ENCODE data around the gene TMEM123.

TMEM123 gene

DNA sequence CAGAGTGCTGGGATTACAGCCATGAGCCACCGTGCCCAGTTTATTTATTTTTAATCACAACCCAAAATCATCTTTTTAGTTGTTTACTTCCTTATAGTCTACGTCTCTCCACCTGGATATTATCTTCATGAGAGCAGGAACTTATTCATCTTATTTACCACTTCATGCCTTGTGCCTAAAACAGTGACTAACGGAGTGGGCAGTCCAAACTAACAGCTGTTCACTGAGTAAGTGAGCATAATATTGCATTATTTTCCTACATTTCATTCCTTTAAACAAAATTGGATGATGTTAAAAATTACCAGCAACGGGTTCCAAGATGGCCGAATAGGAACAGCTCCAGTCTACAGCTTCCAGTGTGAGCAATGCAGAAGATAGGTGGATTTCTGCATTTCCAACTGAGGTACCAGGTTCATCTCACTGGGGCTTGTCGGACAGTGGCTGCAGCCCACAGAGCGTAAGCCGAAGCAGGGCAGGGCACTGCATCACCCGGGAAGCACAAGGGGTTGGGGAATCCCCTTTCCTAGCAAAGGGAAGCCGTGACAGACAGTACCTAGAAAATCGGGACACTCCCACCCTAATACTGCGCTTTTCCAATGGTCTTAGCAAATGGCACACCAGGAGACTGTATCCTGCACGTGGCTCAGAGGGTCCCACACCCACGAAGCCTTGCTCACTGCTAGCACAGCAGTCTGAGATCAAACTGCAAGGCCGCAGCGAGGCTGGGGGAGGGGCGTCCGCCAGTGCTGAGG lies 14.1 kb downstream of the TMEM123 start:
- peaks cover 95% of the 10 kb centered on the region for H3K79me2 ChIP-seq (ENCODE audit: insufficient read depth, low read length)
- no peaks in the 10 kb centered on the region for H4K20me1 ChIP-seq (ENCODE audit: low read depth, low read length)
- H3K9me2 ChIP-seq (replicated peaks; ENCODE audit: insufficient read depth, low read length), result no peaks in the 10 kb centered on the region
- H2AFZ ChIP-seq (ENCODE audit: low read depth, low read length, severe bottlenecking), result no peak overlapping the region
- peaks cover 41% of the 10 kb centered on the region for H3K36me3 ChIP-seq (ENCODE audit: low read length)
- TF ChIP-seq, protein P1, sequence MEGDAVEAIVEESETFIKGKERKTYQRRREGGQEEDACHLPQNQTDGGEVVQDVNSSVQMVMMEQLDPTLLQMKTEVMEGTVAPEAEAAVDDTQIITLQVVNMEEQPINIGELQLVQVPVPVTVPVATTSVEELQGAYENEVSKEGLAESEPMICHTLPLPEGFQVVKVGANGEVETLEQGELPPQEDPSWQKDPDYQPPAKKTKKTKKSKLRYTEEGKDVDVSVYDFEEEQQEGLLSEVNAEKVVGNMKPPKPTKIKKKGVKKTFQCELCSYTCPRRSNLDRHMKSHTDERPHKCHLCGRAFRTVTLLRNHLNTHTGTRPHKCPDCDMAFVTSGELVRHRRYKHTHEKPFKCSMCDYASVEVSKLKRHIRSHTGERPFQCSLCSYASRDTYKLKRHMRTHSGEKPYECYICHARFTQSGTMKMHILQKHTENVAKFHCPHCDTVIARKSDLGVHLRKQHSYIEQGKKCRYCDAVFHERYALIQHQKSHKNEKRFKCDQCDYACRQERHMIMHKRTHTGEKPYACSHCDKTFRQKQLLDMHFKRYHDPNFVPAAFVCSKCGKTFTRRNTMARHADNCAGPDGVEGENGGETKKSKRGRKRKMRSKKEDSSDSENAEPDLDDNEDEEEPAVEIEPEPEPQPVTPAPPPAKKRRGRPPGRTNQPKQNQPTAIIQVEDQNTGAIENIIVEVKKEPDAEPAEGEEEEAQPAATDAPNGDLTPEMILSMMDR (IDR thresholded peaks at IDR 0.05; ENCODE audit: insufficient read depth, low read length, poor library complexity, severe bottlenecking), result no peak
- no peak for TF ChIP-seq EZH2phosphoT487 (conservative IDR thresholded peaks at IDR 0.05; ENCODE audit: low read length)
- H3K27ac ChIP-seq (ENCODE audit: low read depth, low read length), result no peak overlapping the region
- no peaks in the 10 kb centered on the region for H3K27me3 ChIP-seq (ENCODE audit: low read length)
- peaks cover 6% of the 10 kb centered on the region; the same call in 1 of the 2 replicates for H3K9me3 ChIP-seq (ENCODE audit: insufficient read depth, low read length)
- peaks cover 6% of the 10 kb centered on the region; the same call in 1 of the 2 replicates for H3F3A ChIP-seq (ENCODE audit: insufficient read depth)
- H3K4me2 ChIP-seq (ENCODE audit: low read depth, low read length, poor library complexity, severe bottlenecking), result no peak overlapping the region
- H3K4me3 ChIP-seq (ENCODE audit: insufficient read depth, low read length, poor library complexity, severe bottlenecking), result no peak overlapping the region
- no peak overlapping the region for H3K9ac ChIP-seq (ENCODE audit: low read length)

DNA sequence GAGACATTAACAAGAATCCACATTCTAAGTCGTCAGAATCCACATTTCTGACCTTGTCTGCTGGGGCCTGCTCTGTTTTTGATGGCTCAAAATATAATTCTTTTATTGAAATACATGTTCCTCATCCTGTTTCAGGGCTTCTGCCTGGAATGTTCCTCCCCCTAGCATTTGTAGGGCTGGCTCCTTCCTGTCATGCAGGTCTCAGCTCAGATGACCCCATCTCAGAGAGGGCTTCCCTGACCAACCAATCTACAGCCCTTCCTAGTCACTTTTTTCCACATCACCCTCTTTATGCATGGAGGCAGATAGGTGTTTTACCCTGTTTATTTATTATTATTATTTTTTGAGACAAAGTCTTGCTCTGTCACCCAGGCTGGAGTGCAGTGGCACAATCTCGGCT lies 14.8 kb downstream of the TMEM123 start:
- H4K20me1 ChIP-seq (ENCODE audit: low read depth, low read length), result no peaks in the 10 kb centered on the region
- peaks cover 6% of the 10 kb centered on the region; the same call in 1 of the 2 replicates for H3F3A ChIP-seq (ENCODE audit: insufficient read depth)
- TF ChIP-seq, protein P1 (IDR thresholded peaks at IDR 0.05; ENCODE audit: insufficient read depth, low read length, poor library complexity, severe bottlenecking), result no peak
- TF ChIP-seq EZH2phosphoT487 (conservative IDR thresholded peaks at IDR 0.05; ENCODE audit: low read length), result no peak
- no peaks in the 10 kb centered on the region for H3K9me2 ChIP-seq (replicated peaks; ENCODE audit: insufficient read depth, low read length)
- H3K27ac ChIP-seq (ENCODE audit: low read depth, low read length), result no peak overlapping the region
- peaks cover 14% of the 10 kb centered on the region; the same call in 1 of the 2 replicates for H3K9me3 ChIP-seq (ENCODE audit: insufficient read depth, low read length)
- no peak overlapping the region for H3K9ac ChIP-seq (ENCODE audit: low read length)
- peaks cover 96% of the 10 kb centered on the region for H3K79me2 ChIP-seq (ENCODE audit: insufficient read depth, low read length)
- H3K4me2 ChIP-seq (ENCODE audit: low read depth, low read length, poor library complexity, severe bottlenecking), result no peak overlapping the region
- H3K36me3 ChIP-seq (ENCODE audit: low read length), result peaks cover 49% of the 10 kb centered on the region
- H3K27me3 ChIP-seq (ENCODE audit: low read length), result no peaks in the 10 kb centered on the region
- H3K4me3 ChIP-seq (ENCODE audit: insufficient read depth, low read length, poor library complexity, severe bottlenecking), result no peak overlapping the region
- no peak overlapping the region for H2AFZ ChIP-seq (ENCODE audit: low read depth, low read length, severe bottlenecking)

DNA sequence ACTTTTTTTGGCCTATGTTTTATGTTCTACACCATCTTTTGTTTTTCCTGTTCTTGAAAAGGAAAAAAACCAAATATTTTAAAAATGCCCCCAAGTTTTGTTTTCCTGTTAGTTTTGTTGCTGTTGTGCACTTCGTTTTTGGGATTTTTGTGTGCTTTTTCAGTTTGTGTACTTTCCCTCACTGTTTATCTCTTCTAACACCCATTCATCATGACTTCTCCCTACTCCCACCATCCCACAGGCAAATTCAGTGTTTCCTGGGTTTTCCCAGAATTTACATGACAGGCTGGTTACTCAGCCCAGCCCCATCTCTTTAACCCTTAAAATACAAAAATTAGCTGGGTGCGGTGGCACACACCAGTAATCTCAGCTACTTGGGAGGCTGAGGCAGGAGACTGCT lies 15.6 kb downstream of the TMEM123 start:
- no peak overlapping the region for H3K4me3 ChIP-seq (ENCODE audit: insufficient read depth, low read length, poor library complexity, severe bottlenecking)

More for the DNA sequence above, 15.6 kb downstream of the TMEM123 start:
- Histone ChIP-seq H3K9me3 (ENCODE audit: insufficient read depth, low read length) (peaks cover 18% of the 10 kb centered on the region; the same call in 1 of the 2 replicates), H3K79me2 (ENCODE audit: insufficient read depth, low read length) (peaks cover 97% of the 10 kb centered on the region), H4K20me1 (ENCODE audit: low read depth, low read length) (no peaks in the 10 kb centered on the region), H3F3A (ENCODE audit: insufficient read depth) (peaks cover 7% of the 10 kb centered on the region; the same call in 1 of the 2 replicates), H3K4me2 (ENCODE audit: low read depth, low read length, poor library complexity, severe bottlenecking) (no peak overlapping the region), H3K27ac (ENCODE audit: low read depth, low read length) (no peak overlapping the region), H3K27me3 (ENCODE audit: low read length) (no peaks in the 10 kb centered on the region), H3K36me3 (ENCODE audit: low read length) (peaks cover 52% of the 10 kb centered on the region), H2AFZ (ENCODE audit: low read depth, low read length, severe bottlenecking) (no peak overlapping the region), H3K9me2 (replicated peaks; ENCODE audit: insufficient read depth, low read length) (no peaks in the 10 kb centered on the region), H3K9ac (ENCODE audit: low read length) (no peak overlapping the region)
- TF ChIP-seq, protein P1 (IDR thresholded peaks at IDR 0.05; ENCODE audit: insufficient read depth, low read length, poor library complexity, severe bottlenecking), result no peak
- TF ChIP-seq EZH2phosphoT487 (conservative IDR thresholded peaks at IDR 0.05; ENCODE audit: low read length), result no peak

Measured in SU-DHL-6 (cell line).